Ishikawa (cell line): ENCODE data around the gene HS6ST2.

Experiments used
- CEBPB ChIP-seq: IDR thresholded peaks from 2 replicates; pipeline ENCODE4 v1.6.1; 2012
- CREB1 ChIP-seq: IDR thresholded peaks from 2 replicates; pipeline ENCODE4 v1.6.1; 2012; ENCODE audit warnings: low read depth
- EGR1 ChIP-seq: IDR thresholded peaks from 2 replicates; pipeline ENCODE4 v1.6.1; 2012
- EP300 ChIP-seq: IDR thresholded peaks from 2 replicates; pipeline ENCODE4 v1.6.1; 2012; ENCODE audit warnings: borderline replicate concordance
- FOXM1 ChIP-seq: IDR thresholded peaks from 2 replicates; pipeline ENCODE4 v1.6.1; 2012; ENCODE audit warnings: low read depth, borderline replicate concordance
- MAX ChIP-seq: IDR thresholded peaks from 2 replicates; pipeline ENCODE4 v1.6.1; 2012
- NFIC ChIP-seq: IDR thresholded peaks from 2 replicates; pipeline ENCODE4 v1.6.1; 2012
- RAD21 ChIP-seq: IDR thresholded peaks from 2 replicates; pipeline ENCODE4 v1.6.1; 2012; ENCODE audit warnings: low read depth
- REST ChIP-seq: IDR thresholded peaks from 2 replicates; pipeline ENCODE4 v1.6.1; 2012; ENCODE audit warnings: low read depth, mild to moderate bottlenecking
- TAF1 ChIP-seq: IDR thresholded peaks from 2 replicates; pipeline ENCODE4 v1.6.1; 2012; ENCODE audit warnings: low read depth, mild to moderate bottlenecking
- TCF12 ChIP-seq: IDR thresholded peaks from 2 replicates; pipeline ENCODE4 v1.6.1; 2012; ENCODE audit warnings: low read depth
- TEAD4 ChIP-seq: IDR thresholded peaks from 2 replicates; pipeline ENCODE4 v1.6.1; 2012
- USF1 ChIP-seq: IDR thresholded peaks from 2 replicates; pipeline ENCODE4 v1.6.1; 2012
- YY1 ChIP-seq: IDR thresholded peaks from 2 replicates; pipeline ENCODE4 v1.6.1; 2012; ENCODE audit warnings: low read depth
- ZBTB7A ChIP-seq: IDR thresholded peaks from 2 replicates; pipeline ENCODE4 v1.6.1; 2012; ENCODE audit warnings: low read depth

Gene HS6ST2

DNA sequence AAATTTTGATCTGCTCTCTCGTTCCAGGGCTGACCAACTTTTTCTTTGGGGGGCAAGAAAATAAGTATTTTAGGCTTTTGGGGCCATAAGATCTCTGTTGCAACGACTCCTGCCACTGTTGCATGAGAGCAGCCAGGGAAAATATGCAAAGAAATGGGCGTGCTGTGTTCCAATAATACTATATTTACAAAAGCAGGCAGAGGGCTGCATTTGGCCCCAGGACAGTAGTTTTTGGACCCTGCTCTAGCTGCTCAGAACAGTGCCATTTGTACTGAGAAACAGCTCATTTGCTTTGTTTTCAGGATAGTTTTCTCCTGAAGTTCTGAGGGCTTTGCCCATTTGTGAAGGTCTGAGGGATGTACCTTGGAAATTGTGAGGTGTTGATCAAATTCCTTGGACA, 334.5 kb downstream of the HS6ST2 start:
- TF ChIP-seq TAF1, result no peak

DNA sequence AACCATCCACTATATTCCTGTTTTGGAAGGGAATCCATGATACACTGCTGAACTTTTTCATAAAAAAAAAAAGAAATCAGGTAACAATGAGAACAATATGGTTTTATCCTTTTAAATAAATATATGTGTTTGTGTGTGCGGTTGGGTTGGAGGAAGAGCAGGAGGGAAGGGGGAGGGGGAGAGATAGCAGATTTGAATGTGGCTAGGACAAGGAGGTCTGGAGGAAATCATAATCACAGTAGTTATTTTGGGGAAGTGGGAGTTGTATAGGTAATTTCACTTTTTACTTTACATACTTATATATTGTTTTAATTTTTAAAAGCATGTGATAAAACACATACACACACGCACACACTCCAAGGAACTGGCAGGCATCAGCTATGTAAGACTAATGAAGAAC, 335.1 kb downstream of the HS6ST2 start:
- TF ChIP-seq MAX, result no peak
- TF ChIP-seq EGR1, result no peak
- TF ChIP-seq CEBPB, result no peak
- TF ChIP-seq FOXM1, result no peak
- no peak for TF ChIP-seq YY1
- TF ChIP-seq NFIC, result no peak
- TF ChIP-seq EP300, result no peak
- no peak for TF ChIP-seq USF1
- TF ChIP-seq RAD21, result no peak
- TF ChIP-seq ZBTB7A, result no peak
- TF ChIP-seq TCF12, result no peak
- TF ChIP-seq CREB1, result no peak
- TF ChIP-seq TAF1, result no peak
- no peak for TF ChIP-seq TEAD4
- no peak for TF ChIP-seq REST

GRCh38 chrX:132622130-132622529, 336.3 kb downstream of the HS6ST2 start:
- TF ChIP-seq TAF1 (no peak), TEAD4 (no peak), NFIC (no peak), YY1 (no peak), ZBTB7A (no peak), USF1 (no peak), REST (no peak), CREB1 (no peak), CEBPB (no peak), RAD21 (no peak), EP300 (no peak), EGR1 (no peak), FOXM1 (no peak)

DNA sequence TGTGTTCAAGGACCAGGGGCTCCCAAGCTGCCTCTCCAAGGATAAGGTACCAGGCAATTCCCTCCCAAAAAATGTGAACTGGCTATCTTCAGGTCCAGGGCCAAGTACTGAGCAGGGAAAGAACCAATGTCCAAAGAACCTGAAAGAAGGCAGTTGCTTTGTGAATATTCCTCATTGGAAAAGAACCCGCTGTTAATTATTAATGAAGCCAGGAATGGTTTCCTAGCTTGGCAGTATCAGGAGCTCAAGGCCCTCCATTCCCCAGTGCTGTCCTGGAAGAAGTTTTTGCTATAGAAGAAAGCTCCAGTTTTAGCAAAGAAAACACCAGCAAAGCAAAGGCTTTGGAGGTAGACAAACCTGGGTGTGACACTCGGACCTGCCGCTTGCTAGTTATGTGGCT, 339.6 kb downstream of the HS6ST2 start:
- TF ChIP-seq USF1 (no peak), TEAD4 (no peak), MAX (no peak), NFIC (no peak), TCF12 (no peak), CEBPB (no peak), EP300 (no peak), ZBTB7A (no peak), EGR1 (no peak), YY1 (no peak), TAF1 (no peak), REST (no peak), CREB1 (no peak), RAD21 (no peak), FOXM1 (no peak)
